AG09309 (cell line): ENCODE results near the gene CPNE5.

Experiments
- DNase-seq: peaks from one replicate; pipeline ENCODE4 v3.0.0-alpha.2; 2010; ENCODE audit warnings: low read depth
- H3K4me3 ChIP-seq: 2 replicates; pipeline ENCODE4 v1.5.1; 2011; ENCODE audit warnings: mild to moderate bottlenecking, low read depth, low read length, moderate library complexity; ENCODE audit not compliant: control insufficient read depth
- TF ChIP-seq, protein P1 (sequence below): IDR thresholded peaks from 2 replicates; pipeline ENCODE4 v1.5.1; 2011; ENCODE audit warnings: mild to moderate bottlenecking, low read depth, low read length, inconsistent platforms; ENCODE audit not compliant: insufficient read depth, control insufficient read depth; ENCODE audit errors: missing control alignments

CPNE5 gene

DNA sequence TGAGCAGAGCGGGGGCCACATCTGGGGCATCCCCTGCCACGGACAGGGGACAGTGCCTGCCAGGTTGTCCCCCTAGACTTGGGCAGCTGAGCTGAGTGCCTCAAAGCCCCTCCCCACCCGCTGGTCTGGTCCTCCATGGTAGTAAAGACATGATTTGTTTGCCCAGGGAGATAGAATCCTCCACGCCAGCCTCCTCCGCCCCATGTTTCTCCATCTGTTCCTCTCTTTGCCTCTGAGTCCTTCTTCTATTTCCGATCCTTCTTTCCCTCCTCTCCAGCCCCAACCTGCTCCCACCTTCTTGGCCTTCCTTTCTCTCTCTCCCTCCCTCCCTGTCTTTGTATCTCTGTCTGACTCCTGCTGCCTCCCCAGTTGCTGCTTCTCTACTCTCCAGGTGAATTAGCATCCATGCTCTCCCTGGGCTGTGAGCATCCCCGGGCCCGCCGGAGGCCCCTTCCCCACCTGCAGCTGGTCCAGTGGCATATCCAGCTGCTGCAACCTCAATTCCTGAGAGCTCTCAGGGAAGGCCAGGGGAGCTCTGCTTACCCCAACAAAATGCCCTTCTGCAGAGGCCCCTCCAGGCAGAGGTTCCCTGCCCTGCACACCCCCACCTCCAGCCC is 45.8 kb downstream of the CPNE5 start:
- no peak overlapping the region for H3K4me3 ChIP-seq
- TF ChIP-seq, protein P1, sequence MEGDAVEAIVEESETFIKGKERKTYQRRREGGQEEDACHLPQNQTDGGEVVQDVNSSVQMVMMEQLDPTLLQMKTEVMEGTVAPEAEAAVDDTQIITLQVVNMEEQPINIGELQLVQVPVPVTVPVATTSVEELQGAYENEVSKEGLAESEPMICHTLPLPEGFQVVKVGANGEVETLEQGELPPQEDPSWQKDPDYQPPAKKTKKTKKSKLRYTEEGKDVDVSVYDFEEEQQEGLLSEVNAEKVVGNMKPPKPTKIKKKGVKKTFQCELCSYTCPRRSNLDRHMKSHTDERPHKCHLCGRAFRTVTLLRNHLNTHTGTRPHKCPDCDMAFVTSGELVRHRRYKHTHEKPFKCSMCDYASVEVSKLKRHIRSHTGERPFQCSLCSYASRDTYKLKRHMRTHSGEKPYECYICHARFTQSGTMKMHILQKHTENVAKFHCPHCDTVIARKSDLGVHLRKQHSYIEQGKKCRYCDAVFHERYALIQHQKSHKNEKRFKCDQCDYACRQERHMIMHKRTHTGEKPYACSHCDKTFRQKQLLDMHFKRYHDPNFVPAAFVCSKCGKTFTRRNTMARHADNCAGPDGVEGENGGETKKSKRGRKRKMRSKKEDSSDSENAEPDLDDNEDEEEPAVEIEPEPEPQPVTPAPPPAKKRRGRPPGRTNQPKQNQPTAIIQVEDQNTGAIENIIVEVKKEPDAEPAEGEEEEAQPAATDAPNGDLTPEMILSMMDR = no peak
- DNase-seq = no peak

DNA sequence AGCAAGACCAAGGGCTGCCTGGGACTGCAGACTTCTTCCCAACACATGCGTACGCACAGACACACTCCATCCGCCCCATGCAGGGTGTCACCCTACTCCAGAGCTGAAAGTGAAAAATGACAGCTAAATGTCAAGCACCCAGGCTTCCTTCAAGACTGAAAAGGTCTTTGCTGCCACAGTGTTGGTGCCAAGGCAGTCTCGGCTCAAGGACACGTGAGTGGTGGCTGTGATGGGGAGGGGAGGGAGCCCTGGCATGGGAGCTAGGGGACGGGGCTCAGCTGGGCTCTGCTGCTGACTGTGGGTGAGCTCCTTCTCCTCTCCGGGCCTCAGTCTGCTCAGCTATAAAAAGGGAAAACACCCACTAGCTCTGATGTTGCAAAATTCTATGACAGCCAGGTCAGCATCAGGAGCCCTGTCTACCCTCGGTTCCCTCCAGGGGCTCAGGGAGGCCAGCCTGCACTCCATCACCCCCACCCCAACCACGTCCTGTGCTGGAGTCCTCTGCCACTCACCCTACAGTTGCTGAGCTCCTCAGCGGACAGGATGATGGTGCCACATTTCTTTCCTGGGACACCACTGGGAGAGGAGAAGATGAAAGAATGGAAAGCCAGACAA is 47.6 kb downstream of the CPNE5 start:
- TF ChIP-seq, protein P1 = no peak
- no peak for DNase-seq
- H3K4me3 ChIP-seq = no peak overlapping the region

DNA sequence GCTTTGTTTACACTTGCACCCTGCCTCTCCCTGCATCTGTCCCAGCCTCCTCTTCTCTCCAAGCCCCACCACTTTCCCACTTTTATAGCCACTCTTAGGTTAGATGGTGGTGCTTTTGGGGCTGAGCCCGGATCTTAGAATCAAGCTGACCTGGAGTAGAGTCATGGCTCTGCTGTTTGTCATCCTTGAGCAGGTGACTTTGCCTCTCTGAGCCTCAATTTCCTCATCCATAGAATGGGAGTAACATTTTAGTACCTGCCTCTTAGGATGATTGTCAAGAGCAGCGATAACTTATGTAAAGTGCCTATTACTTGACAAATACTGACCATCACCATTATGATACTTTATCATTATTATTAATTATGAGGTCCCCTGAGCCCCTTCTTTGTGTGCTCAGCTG is 48.2 kb downstream of the CPNE5 start:
- H3K4me3 ChIP-seq = no peak overlapping the region
- no peak for DNase-seq
- TF ChIP-seq, protein P1 = no peak

DNA sequence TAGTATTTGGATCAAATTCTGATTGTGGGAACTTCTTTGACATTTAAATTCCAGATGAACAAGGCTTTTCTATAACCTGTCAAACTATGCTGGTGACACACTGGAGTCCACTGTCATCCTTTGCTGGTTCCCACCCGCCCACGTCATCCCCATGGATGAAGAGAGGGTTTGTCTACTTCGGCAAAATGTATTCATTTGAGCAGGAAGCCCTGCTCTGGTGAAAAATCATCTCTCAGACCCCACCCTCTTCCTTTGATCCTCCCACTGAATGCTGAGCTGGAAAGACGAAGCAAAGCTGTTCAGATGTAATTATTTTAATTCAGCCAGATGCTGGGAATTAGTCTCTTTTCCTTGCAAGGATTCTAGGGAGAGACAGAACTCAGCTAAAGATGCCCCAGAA is 50.5 kb downstream of the CPNE5 start:
- TF ChIP-seq, protein P1 = no peak

DNA sequence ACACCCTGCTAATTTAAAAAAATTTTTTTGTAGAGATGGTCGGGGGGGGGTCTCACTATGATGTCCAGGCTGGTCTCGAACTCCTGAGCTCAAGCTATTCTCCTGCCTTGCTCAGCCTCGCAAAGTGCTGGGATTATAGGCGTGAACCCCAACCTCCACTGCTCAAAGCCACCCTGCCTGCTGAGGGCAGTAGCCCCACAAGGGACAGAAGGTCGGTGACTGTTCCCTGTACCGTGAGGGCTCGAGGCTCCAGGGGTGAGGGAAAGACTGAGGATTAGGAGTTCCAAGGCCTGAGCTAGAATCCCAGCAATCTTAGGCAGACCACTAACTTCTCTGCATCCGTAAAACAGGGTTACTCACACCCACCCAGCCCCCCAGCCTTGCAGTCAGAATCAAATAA is 51.1 kb downstream of the CPNE5 start:
- TF ChIP-seq, protein P1 = no peak
- no peak overlapping the region for H3K4me3 ChIP-seq
- DNase-seq = no peak

More for the DNA sequence above, 50.5 kb downstream of the CPNE5 start:
- no peak for DNase-seq
- no peak overlapping the region for H3K4me3 ChIP-seq

DNA sequence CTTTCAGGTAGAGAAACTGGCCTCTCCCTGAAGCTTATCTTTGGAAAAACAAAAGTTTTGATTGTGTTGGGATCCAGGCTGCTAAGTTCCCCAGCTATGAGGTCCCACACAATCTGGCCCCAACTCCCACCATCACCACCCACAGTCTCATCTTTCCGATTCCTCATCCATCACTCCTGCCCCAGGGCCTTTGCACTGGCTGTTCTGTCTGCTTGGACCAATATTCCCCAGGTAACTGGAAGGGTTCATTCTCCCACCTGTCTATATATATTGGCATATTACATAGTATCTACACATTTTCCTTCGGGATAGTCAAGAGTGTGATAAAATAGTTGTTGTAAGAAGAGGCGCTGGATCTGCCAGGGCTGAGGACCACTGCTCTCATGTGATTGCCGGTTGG is 52.0 kb downstream of the CPNE5 start:
- DNase-seq = no peak
- no peak overlapping the region for H3K4me3 ChIP-seq
- TF ChIP-seq, protein P1 = no peak

DNA sequence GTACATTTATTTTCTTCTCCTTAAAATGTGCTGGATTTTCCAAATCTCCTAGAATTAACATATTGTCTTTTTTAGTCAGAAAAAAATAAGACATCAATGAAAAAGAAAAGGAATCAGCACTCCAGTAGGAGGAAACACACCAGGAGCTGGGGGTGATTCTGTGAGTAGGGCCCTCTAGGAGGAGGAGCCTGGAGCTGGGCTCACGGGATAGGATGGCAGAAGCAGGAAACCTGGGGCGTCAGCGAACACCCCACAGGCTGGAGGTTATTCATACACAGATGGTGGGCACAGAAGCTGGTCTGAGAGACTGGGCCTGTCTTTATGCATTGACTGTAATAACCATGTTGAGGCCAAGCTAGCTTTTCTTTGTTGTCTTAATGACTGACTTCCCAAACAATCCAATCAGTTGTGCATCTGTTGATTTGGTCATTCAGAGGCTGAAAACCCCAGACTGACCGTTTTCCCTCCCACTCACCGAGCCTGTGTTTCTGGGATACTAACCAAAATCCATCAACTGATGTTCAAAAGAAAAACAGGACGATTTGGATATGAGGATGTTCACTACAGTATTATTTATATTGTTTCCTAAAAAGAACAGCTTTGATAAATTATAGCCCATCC is 53.1 kb downstream of the CPNE5 start:
- no peak for DNase-seq
- H3K4me3 ChIP-seq = no peak overlapping the region
- TF ChIP-seq, protein P1 = no peak
